Smooth muscle cell (in vitro differentiated cells): ENCODE measurements around the gene MAOB. TPM values are rescaled to one million over a fixed set of nuclear protein-coding genes. Genes with fewer than 3 reads are reported as not detected.

Experiments used
- DNase-seq: peaks from one replicate; lab custom pipeline; 2025; ENCODE audit not compliant: unreplicated experiment; lab: John Stamatoyannopoulos, UW
- H2AFZ ChIP-seq: fragments of 200-600 bp; sonication (generic); 2 replicates; pipeline ENCODE4 v1.6.0; 2016; ENCODE audit warnings: antibody characterized with exemption, low read depth, mild to moderate bottlenecking
- H3F3A ChIP-seq: fragments of 200-600 bp; sonication (generic); 2 replicates; pipeline ENCODE4 v1.6.0; 2017; ENCODE audit warnings: antibody characterized with exemption, low read depth
- H3K27ac ChIP-seq: fragments of 200-600 bp; sonication (generic); 2 replicates; pipeline ENCODE4 v1.5.1; 2016; ENCODE audit warnings: low read depth, mild to moderate bottlenecking
- H3K27me3 ChIP-seq: fragments of 200-600 bp; sonication (generic); 2 replicates; pipeline ENCODE4 v1.6.1; 2016; ENCODE audit warnings: low read depth, mild to moderate bottlenecking
- H3K36me3 ChIP-seq: fragments of 200-600 bp; sonication (generic); 2 replicates; pipeline ENCODE4 v1.5.1; 2016; ENCODE audit warnings: low read depth
- H3K4me1 ChIP-seq: fragments of 200-600 bp; sonication (generic); 2 replicates; pipeline ENCODE4 v1.5.1; 2016; ENCODE audit warnings: low read depth
- H3K4me2 ChIP-seq: fragments of 200-600 bp; sonication (generic); 2 replicates; pipeline ENCODE4 v1.6.0; 2016; ENCODE audit warnings: mild to moderate bottlenecking
- H3K4me3 ChIP-seq: fragments of 200-600 bp; sonication (generic); 2 replicates; pipeline ENCODE4 v1.5.1; 2016; ENCODE audit warnings: mild to moderate bottlenecking
- H3K79me2 ChIP-seq: fragments of 200-600 bp; sonication (generic); 2 replicates; pipeline ENCODE4 v1.6.0; 2016; ENCODE audit warnings: low read depth, mild to moderate bottlenecking
- H3K9ac ChIP-seq: fragments of 200-600 bp; sonication (generic); 2 replicates; pipeline ENCODE4 v1.6.0; 2016; ENCODE audit warnings: low read depth
- H3K9me3 ChIP-seq: fragments of 200-600 bp; sonication (generic); replicated peaks from 2 replicates; pipeline ENCODE4 v1.5.1; 2016; ENCODE audit warnings: low read depth
- H4K20me1 ChIP-seq: fragments of 200-600 bp; sonication (generic); 2 replicates; pipeline ENCODE4 v1.6.0; 2016; ENCODE audit warnings: low read depth
- CTCF ChIP-seq: fragments of 200-600 bp; sonication (generic); IDR thresholded peaks from 2 replicates; pipeline ENCODE4 v1.5.1; 2017; ENCODE audit warnings: borderline replicate concordance, mild to moderate bottlenecking, antibody characterized with exemption; ENCODE audit not compliant: insufficient read depth, poor library complexity, severe bottlenecking
- WGBS: methylation state at CpG from one replicate; pipeline ENCODE4 v1.1.7; 2016; ENCODE audit warnings: low lambda C conversion rate; 5-methylcytosine and 5-hydroxymethylcytosine counted together
- polyA plus RNA-seq: library from polyadenylated mRNA; unstranded; fragments of >200 nt; fragmentation: Nextera tagmentation; extraction: Ambion mirVana; gene quantifications from 2 replicates; pipeline ENCODE4 v1.2.1, GENCODE V29; 2016
- total RNA-seq: library from RNA; depleted of rRNA; stranded (reverse); fragments of >200 nt; gene quantifications from 2 replicates; pipeline ENCODE4 v1.2.3, GENCODE V29; 2014

Gene MAOB
- total and polyA plus RNA-seq, 2 experiments from 2014 or later: 0.93 TPM; not detected in 1

- 42% methylated on average over 1 of the region's 1 CpG for WGBS
- Histone ChIP-seq H3K79me2 (no peaks in the 10 kb centered on the region), H3K4me3 (no peak overlapping the region), H2AFZ (no peak overlapping the region), H3K27ac (no peak overlapping the region), H3K4me1 (no peaks in the 10 kb centered on the region), H3K9me3 (no peaks in the 10 kb centered on the region), H3K36me3 (no peaks in the 10 kb centered on the region), H3K9ac (no peak overlapping the region), H4K20me1 (no peaks in the 10 kb centered on the region), H3F3A (no peaks in the 10 kb centered on the region), H3K4me2 (no peak overlapping the region), H3K27me3 (no peaks in the 10 kb centered on the region)
- DNase-seq: no peak
- TF ChIP-seq CTCF: no peak
Observed at GRCh38 chrX:43734444-43734843, 147.8 kb downstream of the MAOB start.

- Histone ChIP-seq H3K36me3 (no peaks in the 10 kb centered on the region), H3K4me2 (no peak overlapping the region), H3F3A (no peaks in the 10 kb centered on the region), H4K20me1 (no peaks in the 10 kb centered on the region), H3K9me3 (no peaks in the 10 kb centered on the region), H3K4me3 (no peak overlapping the region), H3K9ac (no peak overlapping the region), H3K4me1 (no peaks in the 10 kb centered on the region), H3K27ac (no peak overlapping the region), H3K27me3 (no peaks in the 10 kb centered on the region), H2AFZ (no peak overlapping the region), H3K79me2 (no peaks in the 10 kb centered on the region)
- no peak for DNase-seq
- TF ChIP-seq CTCF: no peak
- WGBS: 93% methylated on average over 1 of the region's 1 CpG
Observed at GRCh38 chrX:43733699-43734098, 148.6 kb downstream of the MAOB start.

- H3K36me3 ChIP-seq: no peaks in the 10 kb centered on the region
- no peak overlapping the region for H3K4me3 ChIP-seq
- H3K9me3 ChIP-seq: no peaks in the 10 kb centered on the region
- no peak for DNase-seq
- no peaks in the 10 kb centered on the region for H3K79me2 ChIP-seq
- no peak overlapping the region for H3K27ac ChIP-seq
- H3K4me2 ChIP-seq: no peak overlapping the region
- no peaks in the 10 kb centered on the region for H3K4me1 ChIP-seq
- no peak for TF ChIP-seq CTCF
- H4K20me1 ChIP-seq: no peaks in the 10 kb centered on the region
- WGBS: 82% methylated on average over 7 of the region's 7 CpGs
- H3F3A ChIP-seq: no peaks in the 10 kb centered on the region
- no peaks in the 10 kb centered on the region for H3K27me3 ChIP-seq
- H2AFZ ChIP-seq: no peak overlapping the region
- H3K9ac ChIP-seq: no peak overlapping the region
Observed at GRCh38 chrX:43731086-43731485, 151.2 kb downstream of the MAOB start.

GRCh38 chrX:43728966-43729365 lies 153.3 kb downstream of the MAOB start:
- Histone ChIP-seq H3K9ac (no peak overlapping the region), H3K4me3 (no peak overlapping the region), H4K20me1 (no peaks in the 10 kb centered on the region), H3K36me3 (no peaks in the 10 kb centered on the region), H3F3A (no peaks in the 10 kb centered on the region), H3K27me3 (no peaks in the 10 kb centered on the region), H3K79me2 (no peaks in the 10 kb centered on the region), H3K4me1 (no peaks in the 10 kb centered on the region), H3K9me3 (no peaks in the 10 kb centered on the region), H3K4me2 (no peak overlapping the region), H2AFZ (no peak overlapping the region), H3K27ac (no peak overlapping the region)
- DNase-seq: no peak
- WGBS: 83% methylated on average over 1 of the region's 1 CpG
- no peak for TF ChIP-seq CTCF
